Nucleus accumbens (tissue), 56 donors: ENCODE measurements around the gene PRR33.

Source experiments
- DNase-seq, 56 donors: peaks; one replicate each; lab custom pipeline; 2025; lab: John Stamatoyannopoulos, UW

PRR33 gene

GRCh38 chr11:1854132-1854948 lies 37.4 kb downstream of the PRR33 start:
- DNase-seq, result no peak

- DNase-seq, result no peak
These were observed 38.1 kb downstream of the PRR33 start for GRCh38 chr11:1853376-1854131.

- peak in 3 of 56 donors; percentile 6 to 45 (median 20) for DNase-seq
These were observed 38.8 kb downstream of the PRR33 start, which contains the start of gene LSP1 for GRCh38 chr11:1852877-1853276. LSP1 (plus strand) TSS chr11:1853084; CDS start chr11:1853145, 61 bp downstream.

GRCh38 chr11:1852271-1852876 lies 39.3 kb downstream of the PRR33 start:
- DNase-seq, result no peak

- DNase-seq, result no peak
These were observed 40.1 kb downstream of the PRR33 start for GRCh38 chr11:1851468-1852180.

- DNase-seq, result no peak
These were observed 42.9 kb downstream of the PRR33 start for GRCh38 chr11:1848640-1849430.

- no peak for DNase-seq
These were observed 43.6 kb downstream of the PRR33 start for GRCh38 chr11:1847926-1848639.

- no peak for DNase-seq
These were observed 44.5 kb downstream of the PRR33 start for GRCh38 chr11:1847006-1847735.

- DNase-seq, result no peak
These were observed 45.2 kb downstream of the PRR33 start for GRCh38 chr11:1846453-1846932.

GRCh38 chr11:1845561-1846452 lies 45.9 kb downstream of the PRR33 start:
- DNase-seq, result no peak

GRCh38 chr11:1845095-1845429 lies 46.6 kb downstream of the PRR33 start:
- DNase-seq, result no peak

GRCh38 chr11:1844221-1845094 lies 47.2 kb downstream of the PRR33 start:
- DNase-seq, result peak in 1 of 56 donors; percentile 11

GRCh38 chr11:1843796-1844195 lies 47.9 kb downstream of the PRR33 start:
- DNase-seq, result no peak

GRCh38 chr11:1843098-1843473 lies 48.6 kb downstream of the PRR33 start:
- no peak for DNase-seq

- no peak for DNase-seq
These were observed 49.3 kb downstream of the PRR33 start for GRCh38 chr11:1842149-1843097.
